Type B pancreatic cell (in vitro differentiated cells): Measurements from ENCODE around the gene FDPS. TPM values are rescaled to one million over a fixed set of nuclear protein-coding genes. Genes with fewer than 3 reads are reported as not detected.

Experiments
- DNase-seq: peaks from one replicate; pipeline ENCODE4 v3.0.0; 2021; ENCODE audit warnings: mixed read lengths; ENCODE audit not compliant: unreplicated experiment; ENCODE audit errors: extremely low spot score
- H3K27ac Mint-ChIP-seq: 2 replicates; pipeline ENCODE4 v1.8.0; 2021; ENCODE audit warnings: mild to moderate bottlenecking, mixed read lengths
- H3K27me3 Mint-ChIP-seq: 2 replicates; pipeline ENCODE4 v1.8.0; 2021; ENCODE audit warnings: mixed read lengths
- H3K36me3 Mint-ChIP-seq: 2 replicates; pipeline ENCODE4 v1.8.0; 2021; ENCODE audit warnings: mixed read lengths
- H3K4me1 Mint-ChIP-seq: one replicate; pipeline ENCODE4 v1.8.0; 2021; ENCODE audit warnings: mixed read lengths; ENCODE audit not compliant: unreplicated experiment
- H3K4me3 Mint-ChIP-seq: 2 replicates; pipeline ENCODE4 v1.8.0; 2021; ENCODE audit warnings: mild to moderate bottlenecking, mixed read lengths
- H3K9me3 Mint-ChIP-seq: 2 replicates; pipeline ENCODE4 v1.8.0; 2021; ENCODE audit warnings: mixed read lengths
- CTCF ChIP-seq: fragments of 200-600 bp; sonication (generic); conservative IDR thresholded peaks from 2 replicates; pipeline ENCODE4 v1.5.0; 2021; ENCODE audit warnings: antibody characterized with exemption, mild to moderate bottlenecking
- total RNA-seq: library from RNA; stranded (reverse); gene quantifications from 2 replicates; pipeline ENCODE4 v1.2.1, GENCODE V29; 2021; ENCODE audit warnings: low replicate concordance

The FDPS gene
- total RNA-seq, 1 donor from 2014 or later, result 183 TPM

GRCh38 chr1:155316922-155317321, 8.3 kb downstream of the FDPS start:
- Mint-ChIP-seq H3K4me1 (peaks cover 13% of the 10 kb centered on the region), H3K27ac (no peak overlapping the region), H3K9me3 (no peaks in the 10 kb centered on the region), H3K36me3 (peaks cover 11% of the 10 kb centered on the region), H3K27me3 (no peaks in the 10 kb centered on the region), H3K4me3 (no peak overlapping the region)
- no peak for DNase-seq
- no peak for TF ChIP-seq CTCF

- DNase-seq, result no peak
- Mint-ChIP-seq H3K4me3 (no peak overlapping the region), H3K36me3 (peaks cover 5% of the 10 kb centered on the region), H3K27ac (no peak overlapping the region), H3K4me1 (peaks cover 19% of the 10 kb centered on the region), H3K9me3 (no peaks in the 10 kb centered on the region), H3K27me3 (no peaks in the 10 kb centered on the region)
- TF ChIP-seq CTCF, result no peak
Measured at GRCh38 chr1:155318082-155318481, 9.4 kb downstream of the FDPS start.

GRCh38 chr1:155319536-155319935, 10.9 kb downstream of the FDPS start:
- TF ChIP-seq CTCF, result no peak
- H3K27ac Mint-ChIP-seq, result no peak overlapping the region
- H3K4me1 Mint-ChIP-seq, result peaks cover 19% of the 10 kb centered on the region
- no peaks in the 10 kb centered on the region for H3K27me3 Mint-ChIP-seq
- DNase-seq, result no peak
- H3K4me3 Mint-ChIP-seq, result peak overlapping the region; percentile 83
- H3K9me3 Mint-ChIP-seq, result no peaks in the 10 kb centered on the region
- H3K36me3 Mint-ChIP-seq, result no peaks in the 10 kb centered on the region

- no peaks in the 10 kb centered on the region for H3K9me3 Mint-ChIP-seq
- peak overlapping the region; percentile 83 for H3K4me3 Mint-ChIP-seq
- peak overlapping the region; percentile 9 for H3K27ac Mint-ChIP-seq
- no peak for TF ChIP-seq CTCF
- no peaks in the 10 kb centered on the region for H3K36me3 Mint-ChIP-seq
- DNase-seq, result no peak
- H3K27me3 Mint-ChIP-seq, result no peaks in the 10 kb centered on the region
- peaks cover 19% of the 10 kb centered on the region for H3K4me1 Mint-ChIP-seq
Measured at GRCh38 chr1:155320252-155320651, 11.6 kb downstream of the FDPS start.

- Mint-ChIP-seq H3K36me3 (no peaks in the 10 kb centered on the region), H3K4me3 (peak within 1 kb of the TSS; percentile 83), H3K27me3 (no peaks in the 10 kb centered on the region), H3K9me3 (no peaks in the 10 kb centered on the region), H3K27ac (peak within 1 kb of the TSS; percentile 46), H3K4me1 (peaks cover 24% of the 10 kb centered on the region)
- DNase-seq, result no peak
- TF ChIP-seq CTCF, result no peak
Measured at GRCh38 chr1:155320661-155321617, 12.3 kb downstream of the FDPS start, which contains the start of gene RUSC1. RUSC1 (plus strand) TSS chr1:155320894; CDS start chr1:155321774, 880 bp downstream.
